ENCODE results near the gene ADAD1.

ADAD1 gene

GRCh38 chr4:122456231-122457116 lies 77.7 kb downstream of the ADAD1 start, which contains the start of gene IL2:
Gene IL2 (minus strand): TSS chr4:122456725. CDS start chr4:122456440, 285 bp downstream.
- DNase-seq (ENCODE audit: low read depth) = no peak

DNA sequence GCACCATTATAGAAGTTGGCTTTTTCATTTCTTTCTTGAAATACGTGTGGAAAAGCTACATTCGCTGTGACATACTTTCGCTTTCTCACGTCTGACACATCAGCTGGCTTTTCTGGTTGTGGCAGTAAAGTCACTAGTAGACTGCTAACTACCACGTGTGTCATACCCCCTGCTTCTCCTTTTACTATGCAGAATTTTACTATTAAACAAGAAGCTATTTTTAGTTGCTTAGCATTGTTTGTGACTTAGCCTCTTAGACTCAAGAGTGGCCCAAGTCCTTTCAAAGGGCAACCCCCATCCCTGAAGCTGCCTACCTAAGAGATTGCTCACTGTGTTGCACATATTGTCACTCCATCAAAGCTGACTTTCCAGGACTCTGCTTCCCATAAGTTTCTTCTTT lies 79.8 kb downstream of the ADAD1 start:
- peak; percentile 40 for DNase-seq (ENCODE audit: low read depth)

DNA sequence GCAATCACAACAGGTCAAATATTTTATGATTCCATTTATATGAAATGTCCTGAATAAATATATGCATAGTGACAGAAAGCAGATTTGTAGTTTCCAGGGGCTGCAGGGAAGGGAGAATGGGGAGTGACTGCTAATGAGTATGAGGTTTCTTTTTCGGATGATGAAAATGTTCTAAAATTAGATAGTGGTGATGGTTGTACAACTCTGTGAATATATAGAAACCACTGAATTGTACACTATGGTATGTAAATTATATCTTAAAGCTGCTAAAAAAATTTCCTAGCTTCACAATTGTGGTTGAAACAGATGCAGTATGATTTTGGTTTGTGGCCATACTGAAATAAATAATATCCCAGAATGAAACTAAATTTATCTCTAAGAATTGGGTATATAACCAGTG lies 90.6 kb downstream of the ADAD1 start:
- no peak for DNase-seq (ENCODE audit: low read depth)

GRCh38 chr4:122475233-122475632 lies 96.4 kb downstream of the ADAD1 start:
- no peak for DNase-seq (ENCODE audit: low read depth)

- DNase-seq (ENCODE audit: low read depth) = no peak
Observed at GRCh38 chr4:122476126-122476525, 97.3 kb downstream of the ADAD1 start.

DNA sequence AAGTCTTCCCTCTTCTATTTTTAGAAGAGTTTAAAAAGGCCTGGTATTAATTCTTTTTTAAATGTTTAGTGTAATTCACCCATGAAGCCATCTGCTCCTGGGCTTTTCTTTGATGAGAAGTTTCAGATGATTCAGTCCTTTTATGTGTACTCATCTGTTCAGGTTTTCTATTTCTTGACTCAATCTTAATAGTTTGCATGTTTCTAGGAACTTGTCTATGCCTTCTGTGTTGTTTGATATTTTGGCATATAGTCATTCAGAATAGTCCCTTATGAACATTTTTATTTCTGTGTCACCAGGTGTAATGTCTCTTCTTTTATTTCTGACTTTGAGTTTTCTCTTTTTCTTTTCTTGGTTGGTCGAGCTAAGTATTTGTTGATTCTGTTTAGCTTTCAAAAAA lies 97.9 kb downstream of the ADAD1 start:
- DNase-seq (ENCODE audit: low read depth) = no peak
